HG02870 (cell line): ENCODE measurements around the gene CLTB.
"Not testable (repeated sequence)": the region's sequence is repeated elsewhere in the genome, so short reads cannot be mapped to it uniquely, and the experiment has no call there.

Experiments used
- ATAC-seq: cut with Tn5 transposase; IDR thresholded peaks from one replicate; pipeline ENCODE4 v1.9.1; 2021; ENCODE audit warnings: mild to moderate bottlenecking, moderate library complexity; ENCODE audit not compliant: unreplicated experiment

CLTB gene

GRCh38 chr5:176429972-176430371 is 13.6 kb upstream of the CLTB start:
- no peak for ATAC-seq

GRCh38 chr5:176427971-176428370 is 11.6 kb upstream of the CLTB start:
- no peak for ATAC-seq

- no peak for ATAC-seq
Observed at GRCh38 chr5:176426876-176427275, 10.5 kb upstream of the CLTB start.

GRCh38 chr5:176425791-176426190 is 9.5 kb upstream of the CLTB start:
- no peak for ATAC-seq

- no peak for ATAC-seq
Observed at GRCh38 chr5:176425138-176425537, 8.8 kb upstream of the CLTB start.

GRCh38 chr5:176424181-176424580 is 7.8 kb upstream of the CLTB start:
- ATAC-seq = no peak

- ATAC-seq = no peak
Observed at GRCh38 chr5:176420972-176421544, 4.7 kb upstream of the CLTB start.

GRCh38 chr5:176420086-176420485 is 3.7 kb upstream of the CLTB start:
- ATAC-seq = no peak

GRCh38 chr5:176418251-176418650 is 1.9 kb upstream of the CLTB start:
- no peak for ATAC-seq

- ATAC-seq = no peak
Observed at GRCh38 chr5:176416965-176417364, 626 bp upstream of the CLTB start.

GRCh38 chr5:176415240-176415951 is 943 bp downstream of the CLTB start:
- ATAC-seq = no peak

GRCh38 chr5:176414704-176415103 is 1.6 kb downstream of the CLTB start:
- ATAC-seq = no peak

GRCh38 chr5:176413709-176414191 is 2.6 kb downstream of the CLTB start:
- no peak for ATAC-seq

GRCh38 chr5:176413255-176413565 is 3.1 kb downstream of the CLTB start:
- ATAC-seq = no peak

GRCh38 chr5:176412517-176413254 is 3.7 kb downstream of the CLTB start:
- ATAC-seq = no peak

- ATAC-seq = no peak
Observed at GRCh38 chr5:176410486-176411180, 5.7 kb downstream of the CLTB start.

- no peak for ATAC-seq
Observed at GRCh38 chr5:176409765-176410164, 6.6 kb downstream of the CLTB start.

- ATAC-seq = no peak
Observed at GRCh38 chr5:176408590-176408989, 7.7 kb downstream of the CLTB start.

- ATAC-seq = not testable (repeated sequence)
Observed at GRCh38 chr5:176408252-176408573, 8.1 kb downstream of the CLTB start.

- no peak for ATAC-seq
Observed at GRCh38 chr5:176407456-176408251, 8.7 kb downstream of the CLTB start.
